Endothelial cell of umbilical vein (primary cell): ENCODE data around the gene RNU1-3. TPM values are rescaled to one million over a fixed set of nuclear protein-coding genes. Genes with fewer than 3 reads are reported as not detected.
"Not testable (repeated sequence)": the region's sequence is repeated elsewhere in the genome, so short reads cannot be mapped to it uniquely, and the experiment has no call there.

Experiments used
- BruUV-seq: library from RNA; stranded (reverse); fragments of 400-500 nt; replicated peaks from 2 replicates; lab custom pipeline; 2021; lab: Mats Ljungman, UMichigan
- CTCF ChIA-PET: fragments of 300-600, 350-600 bp; sonication (Branson Sonifier 250); formaldehyde crosslinking; loops from one replicate; lab custom pipeline; 2021; ENCODE audit warnings: antibody characterized with exemption, inconsistent platforms; lab: Charles Lee
- POLR2A ChIA-PET: fragments of 300-600, 350-600 bp; sonication (Branson Sonifier 250); formaldehyde crosslinking; loops from one replicate; lab custom pipeline; 2021; ENCODE audit warnings: antibody characterized with exemption, inconsistent platforms; lab: Charles Lee
- DNase-seq: peaks from one replicate; pipeline ENCODE4 v3.0.0-alpha.2; 2011; ENCODE audit warnings: low read depth, low spot score
- FAIRE-seq: peaks from 2 replicates; lab custom pipeline; 2011; peaks lifted over from hg19 to GRCh38; lab: Jason Lieb, UNC
- H2AFZ ChIP-seq: 2 replicates; pipeline ENCODE4 v1.6.0; 2012; ENCODE audit warnings: low read depth, low read length, control low read depth, inconsistent platforms
- H3K27ac ChIP-seq: 2 replicates; pipeline ENCODE4 v1.5.1; 2011; ENCODE audit warnings: low read depth, mild to moderate bottlenecking, control low read depth, low read length, moderate library complexity; ENCODE audit not compliant: insufficient read depth
- H3K27me3 ChIP-seq, 2 experiments: 2 replicates each; pipeline versions ENCODE4 v1.6.0 to v1.6.1; 2011; ENCODE audit warnings: low read length in 2 of 2, mixed read lengths in 1 of 2; ENCODE audit not compliant: control insufficient read depth in 2 of 2, insufficient read depth in 2 of 2
- H3K36me3 ChIP-seq, 2 experiments: 2 replicates in 1 of 2; 3 replicates in 1 of 2; pipeline ENCODE4 v1.5.1; 2011; ENCODE audit warnings: low read length in 2 of 2, mild to moderate bottlenecking in 1 of 2, moderate library complexity in 1 of 2; ENCODE audit not compliant: control insufficient read depth in 2 of 2, insufficient read depth in 2 of 2; ENCODE audit errors: extremely low read depth in 1 of 2
- H3K4me1 ChIP-seq: 3 replicates; pipeline ENCODE4 v1.5.1; 2011; ENCODE audit warnings: mild to moderate bottlenecking, low read length; ENCODE audit not compliant: control insufficient read depth, insufficient read depth; ENCODE audit errors: extremely low read depth
- H3K4me2 ChIP-seq: 2 replicates; pipeline ENCODE4 v1.6.1; 2011; ENCODE audit warnings: low read length, control low read depth, mixed read lengths; ENCODE audit not compliant: insufficient read depth
- H3K4me3 ChIP-seq, 3 experiments: fragments of 200-600 bp in 1 of 3; sonication (generic), shearing (Covaris generic) in 1 of 3; replicated peaks in 1 of 3; 2 replicates each; pipeline ENCODE4 v1.5.1; 2011 to 2016; ENCODE audit warnings: control low read depth in 3 of 3, low read length in 3 of 3, mild to moderate bottlenecking in 2 of 3, inconsistent platforms in 1 of 3, low read depth in 1 of 3, moderate library complexity in 1 of 3; ENCODE audit not compliant: insufficient read depth in 1 of 3
- H3K79me2 ChIP-seq: 2 replicates; pipeline ENCODE4 v1.6.0; 2012; ENCODE audit warnings: low read length, inconsistent platforms; ENCODE audit not compliant: control insufficient read depth, insufficient read depth
- H3K9ac ChIP-seq: replicated peaks from 2 replicates; pipeline ENCODE3; 2011; ENCODE audit warnings: low read length, control low read depth; ENCODE audit not compliant: insufficient read depth; ENCODE audit errors: extremely low read depth
- H3K9me1 ChIP-seq: replicated peaks from 3 replicates; pipeline ENCODE4 v1.6.0; 2011; ENCODE audit warnings: mild to moderate bottlenecking, low read length; ENCODE audit not compliant: control insufficient read depth, insufficient read depth; ENCODE audit errors: extremely low read depth
- H3K9me3 ChIP-seq: replicated peaks from 2 replicates; pipeline ENCODE4 v1.5.1; 2012; ENCODE audit warnings: low read length, inconsistent platforms; ENCODE audit not compliant: control insufficient read depth, insufficient read depth
- H4K20me1 ChIP-seq: replicated peaks from 2 replicates; pipeline ENCODE3; 2011; ENCODE audit warnings: mild to moderate bottlenecking, low read length; ENCODE audit not compliant: control insufficient read depth, insufficient read depth; ENCODE audit errors: extremely low read depth
- dilution Hi-C: fragments of 300-500 bp; cut with MboI; formaldehyde crosslinking; loops from one replicate; pipeline ENCODE4 v1.15.0; 2019; ENCODE audit warnings: low sequenced_read_pairs; ENCODE audit not compliant: extremely low pct_ligation_motif_present
- intact Hi-C: fragments of 100-400 bp; cut with micrococcal nuclease; formaldehyde crosslinking; loops from one replicate; pipeline ENCODE4 v1.10.0; 2022
- polyA plus RNA-seq, 4 experiments: library from polyadenylated mRNA; depleted of rRNA in 3 of 4; stranded (reverse) in 3 of 4; unstranded in 1 of 4; fragments of >200 nt; gene quantifications; 2 replicates each; pipeline versions ENCODE4 v1.2.1 to v1.2.3, GENCODE V29; 2011 to 2012; ENCODE audit warnings: missing spikeins in 1 of 4
- total RNA-seq: library from RNA; stranded (reverse); gene quantifications from 2 replicates; pipeline ENCODE4 v1.2.3, GENCODE V29; 2021

The RNU1-3 gene
- total and polyA plus RNA-seq, 2 donors (not counting 3 experiments of a cell fraction or from before 2014, with no cell fraction given) = 206 to 1,319 TPM

- H3K36me3 ChIP-seq, dilution Hi-C loops, H3K9ac ChIP-seq, H3K4me3 ChIP-seq, intact Hi-C loops, H3K27ac ChIP-seq, H4K20me1 ChIP-seq, H2AFZ ChIP-seq, BruUV-seq, H3K9me1 ChIP-seq, DNase-seq, H3K4me1 ChIP-seq, H3K4me2 ChIP-seq, H3K79me2 ChIP-seq, POLR2A ChIA-PET, H3K9me3 ChIP-seq, H3K27me3 ChIP-seq: not testable (repeated sequence)
- FAIRE-seq = peak; percentile 100
- CTCF ChIA-PET = interaction anchor here (1.0 to 2.6 kb wide), 4 partner anchors 10 to 82 kb away, joined by 3 to 32 read pairs (median 6); no protein-coding TSS in a partner anchor
These were observed 36.4 kb upstream of the RNU1-3 start for GRCh38 chr1:16703141-16703540.

- FAIRE-seq, H3K4me1 ChIP-seq, intact Hi-C loops, dilution Hi-C loops, H3K9me3 ChIP-seq, POLR2A ChIA-PET, H3K4me3 ChIP-seq, H3K36me3 ChIP-seq, H3K27me3 ChIP-seq, H3K9ac ChIP-seq, H4K20me1 ChIP-seq, H3K79me2 ChIP-seq, BruUV-seq, H3K9me1 ChIP-seq, H2AFZ ChIP-seq, H3K27ac ChIP-seq, H3K4me2 ChIP-seq, DNase-seq: not testable (repeated sequence)
- CTCF ChIA-PET = interaction anchor here (1.0 to 2.6 kb wide), 6 partner anchors 9 to 81 kb away, joined by 3 to 32 read pairs (median 4); no protein-coding TSS in a partner anchor
These were observed 35.5 kb upstream of the RNU1-3 start for GRCh38 chr1:16702280-16702679.

- H3K4me2 ChIP-seq, POLR2A ChIA-PET, H3K4me3 ChIP-seq, H4K20me1 ChIP-seq, H3K36me3 ChIP-seq, intact Hi-C loops, DNase-seq, dilution Hi-C loops, H3K27ac ChIP-seq, H3K4me1 ChIP-seq, H3K9me1 ChIP-seq, FAIRE-seq, H3K9me3 ChIP-seq, H2AFZ ChIP-seq, H3K9ac ChIP-seq, H3K27me3 ChIP-seq, BruUV-seq, H3K79me2 ChIP-seq: not testable (repeated sequence)
- CTCF ChIA-PET = interaction anchor here (0.8 to 2.6 kb wide), 3 partner anchors 8 to 80 kb away, joined by 3 to 32 read pairs (median 5); no protein-coding TSS in a partner anchor
These were observed 34.4 kb upstream of the RNU1-3 start for GRCh38 chr1:16701189-16701588.

DNA sequence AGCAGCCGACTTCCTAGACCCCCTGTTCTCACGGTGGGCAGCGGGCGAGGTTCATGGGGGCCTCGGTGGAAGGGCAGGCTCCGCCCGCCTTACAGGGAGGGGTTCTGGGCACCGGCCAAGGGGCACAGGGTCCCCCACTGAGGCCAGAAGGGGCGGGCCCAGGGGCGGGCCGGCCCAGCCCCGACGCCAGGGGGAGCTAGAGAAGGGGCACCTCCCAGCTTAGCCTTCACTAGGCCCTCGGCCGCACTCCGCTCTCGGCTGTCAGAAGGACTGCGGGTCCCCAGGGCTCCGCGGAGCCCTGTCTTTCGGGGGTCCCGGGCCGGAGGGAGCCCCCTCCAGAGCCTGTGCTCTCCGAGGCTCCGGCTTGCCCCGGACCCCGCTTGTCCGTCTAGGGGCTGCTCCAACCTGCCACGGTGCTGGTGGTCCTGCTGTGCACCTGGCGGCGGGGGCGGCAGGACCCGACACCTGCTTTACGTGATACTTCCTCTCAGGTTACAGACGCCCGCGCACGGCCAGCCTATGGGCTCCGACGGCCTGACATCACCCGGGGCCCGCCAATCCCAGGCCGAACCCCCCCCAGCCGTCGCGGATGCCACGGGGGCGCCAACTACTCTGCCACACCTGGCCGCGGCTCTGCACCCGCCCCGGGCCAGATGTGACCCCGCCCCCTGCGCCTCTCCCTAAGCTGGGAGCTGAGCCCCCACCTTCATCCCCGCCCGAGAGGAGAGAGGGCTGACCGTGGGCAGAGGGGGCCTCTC lies 33.6 kb upstream of the RNU1-3 start:
- POLR2A ChIA-PET = not testable (repeated sequence)

More for the DNA sequence above, 33.6 kb upstream of the RNU1-3 start:
- H3K9me1 ChIP-seq, H3K4me2 ChIP-seq, BruUV-seq, H3K4me1 ChIP-seq, dilution Hi-C loops, H4K20me1 ChIP-seq, DNase-seq, H3K27me3 ChIP-seq, H3K27ac ChIP-seq, H3K36me3 ChIP-seq, H3K79me2 ChIP-seq, H3K9me3 ChIP-seq, FAIRE-seq, H2AFZ ChIP-seq, H3K9ac ChIP-seq, intact Hi-C loops, H3K4me3 ChIP-seq: not testable (repeated sequence)
- CTCF ChIA-PET = interaction anchor here (0.8 to 2.6 kb wide), 3 partner anchors 65 to 80 kb away, joined by 3 to 32 read pairs (median 5); no protein-coding TSS in a partner anchor
